ENCODE measurements around the gene FMR1.

DNA sequence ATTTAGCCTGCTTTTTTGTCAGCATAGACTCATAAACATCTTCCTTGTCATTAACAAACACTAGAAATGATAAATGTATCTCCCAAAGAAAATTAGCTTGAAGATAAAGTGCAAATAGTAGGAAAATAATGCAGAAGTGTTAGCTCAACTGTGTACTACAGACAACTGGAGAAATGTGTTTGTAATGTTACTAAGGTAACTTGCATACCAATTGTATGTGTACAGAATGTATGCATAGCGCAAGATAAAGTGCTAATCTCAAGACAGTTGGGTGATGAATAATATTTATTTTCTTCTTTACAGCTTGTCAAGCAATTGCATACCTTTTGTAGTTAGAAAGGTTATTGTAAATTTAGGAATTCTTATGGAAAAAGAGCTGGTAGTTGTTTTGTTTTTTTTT is 22.1 kb downstream of the FMR1 start:
- TF ChIP-seq CTCF (IDR thresholded peaks at IDR 0.05 in 8 of 11, conservative IDR thresholded peaks at IDR 0.05 in 3 of 11) (no peak), POLR2AphosphoS5 (IDR thresholded peaks at IDR 0.05) (no peak)
